ENCODE data around the gene RPS6KA2.

DNA sequence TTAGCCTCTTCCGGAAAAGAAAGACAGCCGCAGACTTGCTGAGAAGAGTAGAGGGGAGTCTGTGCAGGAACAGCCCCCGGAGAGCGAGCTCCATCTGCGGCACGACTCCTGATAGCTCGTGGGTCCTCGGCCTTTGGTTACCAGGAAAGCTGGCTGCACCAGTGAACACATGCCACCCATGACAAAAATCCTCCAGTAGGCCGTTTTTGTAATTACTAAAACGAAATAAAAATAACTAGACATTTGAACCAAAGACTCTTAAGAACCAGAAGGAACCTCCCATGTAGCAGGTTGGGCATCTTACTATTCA, 82.8 kb downstream of the RPS6KA2 start:
- TF ChIP-seq, protein P1, sequence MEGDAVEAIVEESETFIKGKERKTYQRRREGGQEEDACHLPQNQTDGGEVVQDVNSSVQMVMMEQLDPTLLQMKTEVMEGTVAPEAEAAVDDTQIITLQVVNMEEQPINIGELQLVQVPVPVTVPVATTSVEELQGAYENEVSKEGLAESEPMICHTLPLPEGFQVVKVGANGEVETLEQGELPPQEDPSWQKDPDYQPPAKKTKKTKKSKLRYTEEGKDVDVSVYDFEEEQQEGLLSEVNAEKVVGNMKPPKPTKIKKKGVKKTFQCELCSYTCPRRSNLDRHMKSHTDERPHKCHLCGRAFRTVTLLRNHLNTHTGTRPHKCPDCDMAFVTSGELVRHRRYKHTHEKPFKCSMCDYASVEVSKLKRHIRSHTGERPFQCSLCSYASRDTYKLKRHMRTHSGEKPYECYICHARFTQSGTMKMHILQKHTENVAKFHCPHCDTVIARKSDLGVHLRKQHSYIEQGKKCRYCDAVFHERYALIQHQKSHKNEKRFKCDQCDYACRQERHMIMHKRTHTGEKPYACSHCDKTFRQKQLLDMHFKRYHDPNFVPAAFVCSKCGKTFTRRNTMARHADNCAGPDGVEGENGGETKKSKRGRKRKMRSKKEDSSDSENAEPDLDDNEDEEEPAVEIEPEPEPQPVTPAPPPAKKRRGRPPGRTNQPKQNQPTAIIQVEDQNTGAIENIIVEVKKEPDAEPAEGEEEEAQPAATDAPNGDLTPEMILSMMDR (optimal IDR thresholded peaks at IDR 0.05 in 1 of 3, IDR thresholded peaks at IDR 0.05 in 1 of 3, conservative IDR thresholded peaks at IDR 0.05 in 1 of 3; ENCODE audit: extremely low read depth in 1 of 3, insufficient read depth in 2 of 3, low read length in 3 of 3): no peak
- no peak for TF ChIP-seq EZH2 (IDR thresholded peaks at IDR 0.05; ENCODE audit: low read length)
